GM21447 (cell line): Measurements from ENCODE around the gene NAT16.
"Not testable (repeated sequence)": the region's sequence is repeated elsewhere in the genome, so short reads cannot be mapped to it uniquely, and the experiment has no call there.

Source experiments
- ATAC-seq: cut with Tn5 transposase; IDR thresholded peaks from one replicate; pipeline ENCODE4 v1.9.1; 2021; ENCODE audit not compliant: unreplicated experiment

Gene NAT16

DNA sequence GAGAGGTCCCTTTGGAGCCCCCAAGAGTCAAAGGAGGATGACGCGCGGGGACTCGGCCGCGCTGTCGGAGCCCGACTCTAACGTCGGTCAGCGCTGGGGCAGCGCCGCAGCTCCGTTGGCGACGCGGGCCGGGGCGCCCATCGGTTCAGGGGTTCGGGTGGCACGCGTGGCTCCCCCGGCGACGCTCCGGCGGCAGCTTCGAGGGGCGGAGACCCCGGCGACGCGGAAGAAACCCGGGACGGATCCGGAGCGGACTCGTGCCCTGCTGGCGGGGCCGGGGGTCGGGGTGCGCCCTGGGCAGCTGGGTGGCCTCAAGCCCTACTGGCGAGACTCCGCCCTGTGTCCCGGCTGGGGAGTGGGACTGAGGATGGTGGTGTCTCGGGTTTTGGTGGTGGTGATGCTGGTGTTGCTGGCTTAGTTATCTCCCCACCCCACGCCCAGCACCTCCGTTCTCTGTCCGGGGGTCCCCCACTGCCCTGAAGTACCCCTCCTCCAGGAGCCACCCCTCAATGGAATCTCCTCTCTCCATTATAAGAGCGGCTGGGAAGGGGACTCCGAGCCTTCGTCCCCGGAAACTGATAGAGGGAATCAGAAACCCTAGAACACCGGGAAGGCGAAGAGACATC is at the start of gene NAT16:
Gene NAT16, minus strand, starts transcription at position 164 of the 626 bp plus-strand sequence. CDS start 5,486 bp downstream, outside the sequence.
- ATAC-seq = no peak

DNA sequence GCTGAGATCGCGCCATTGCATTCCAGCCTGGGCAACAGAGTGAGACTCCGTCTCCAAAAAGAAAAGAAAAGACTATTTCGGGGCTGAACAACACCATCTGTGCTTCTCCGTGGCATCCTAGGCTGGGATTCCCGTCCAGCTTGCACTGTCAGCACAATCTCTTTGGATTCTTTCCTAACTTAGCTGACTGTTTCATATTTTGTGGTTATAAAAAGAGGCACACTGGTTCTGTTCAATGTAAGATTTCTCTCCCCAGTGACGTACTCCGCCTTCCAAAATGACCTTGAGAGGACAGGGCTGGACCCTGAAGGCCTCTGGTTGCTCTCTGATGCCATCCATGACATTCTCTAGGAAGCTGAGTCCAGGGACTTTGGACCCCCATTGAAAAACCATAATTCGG is 46.6 kb upstream of the NAT16 start:
- ATAC-seq = no peak

DNA sequence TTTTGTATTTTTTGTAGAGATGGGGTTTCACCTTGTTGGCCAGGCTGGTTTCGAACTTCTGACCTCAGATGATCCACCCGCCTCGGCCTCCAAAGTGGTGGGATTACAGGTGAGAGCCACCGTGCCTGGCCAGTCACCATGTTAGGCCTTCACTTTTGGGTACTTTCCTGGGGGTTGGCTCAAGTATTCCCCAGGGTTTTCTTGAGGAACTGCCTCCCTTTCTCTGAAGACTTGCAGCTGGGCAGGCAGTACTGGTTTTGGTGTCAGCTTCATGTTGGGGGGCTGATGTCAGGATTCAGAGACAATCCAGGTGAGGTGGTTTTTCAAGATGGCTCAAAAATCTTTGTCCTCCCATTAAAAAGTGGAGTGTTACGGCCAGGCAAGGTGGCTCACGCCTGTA is 45.6 kb upstream of the NAT16 start:
- ATAC-seq = no peak

DNA sequence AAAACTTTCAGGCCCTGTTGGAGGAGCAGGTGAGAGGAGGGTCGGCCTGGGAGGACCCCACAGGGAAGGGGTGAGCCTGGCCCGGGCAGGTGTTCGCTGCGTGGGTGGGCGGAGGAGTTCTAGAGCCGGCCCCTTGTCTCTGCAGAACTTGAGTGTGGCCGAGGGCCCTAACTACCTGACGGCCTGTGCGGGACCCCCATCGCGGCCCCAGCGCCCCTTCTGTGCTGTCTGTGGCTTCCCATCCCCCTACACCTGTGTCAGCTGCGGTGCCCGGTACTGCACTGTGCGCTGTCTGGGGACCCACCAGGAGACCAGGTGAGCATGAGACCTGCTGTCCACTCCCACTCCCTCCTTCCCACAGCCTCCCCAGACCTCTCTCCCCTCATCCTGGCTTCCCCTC is 43.4 kb upstream of the NAT16 start:
- no peak for ATAC-seq

DNA sequence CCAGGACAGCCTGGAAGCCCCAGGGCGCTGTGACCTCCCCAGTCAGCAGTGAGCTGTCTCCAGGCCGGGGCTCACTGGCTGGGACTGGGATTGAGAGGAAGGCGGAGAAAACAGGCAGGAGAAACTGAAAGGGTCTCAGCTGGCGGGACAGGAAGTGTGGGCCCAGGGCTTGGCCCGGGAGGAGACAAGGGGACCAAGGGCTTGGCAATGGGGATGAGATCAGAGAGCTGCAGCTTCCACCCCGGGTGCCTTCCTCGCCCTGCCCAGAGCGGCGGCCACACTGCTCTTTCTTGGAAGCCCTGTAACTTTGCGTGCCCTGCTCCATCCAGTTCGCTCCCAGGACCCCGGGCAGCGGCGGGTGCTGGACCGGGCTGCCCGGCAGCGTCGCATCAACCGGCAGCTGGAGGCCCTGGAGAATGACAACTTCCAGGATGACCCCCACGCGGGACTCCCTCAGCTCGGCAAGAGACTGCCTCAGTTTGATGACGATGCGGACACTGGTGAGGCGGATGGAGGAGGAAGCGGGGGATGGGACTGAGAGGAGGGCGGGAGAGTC is 42.3 kb upstream of the NAT16 start:
- ATAC-seq = no peak

DNA sequence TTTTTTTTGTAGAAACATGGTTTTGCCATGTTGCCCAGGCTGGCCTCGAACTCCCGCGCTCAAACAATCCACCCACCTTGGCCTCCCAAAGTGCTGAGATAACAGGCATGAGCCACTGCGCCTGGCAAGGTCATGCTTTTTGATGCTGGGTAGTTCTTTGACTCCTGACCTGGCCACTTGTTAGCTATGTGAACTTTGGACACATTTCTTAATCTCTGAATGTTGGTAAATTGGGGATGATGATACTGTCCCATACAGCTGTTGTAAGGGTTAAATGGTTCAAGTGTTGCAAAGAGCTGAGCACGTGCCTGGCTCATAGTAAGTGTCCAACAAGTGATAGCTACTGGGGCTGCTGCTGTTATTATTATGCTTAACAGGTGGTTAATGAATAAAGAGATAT is 40.2 kb upstream of the NAT16 start:
- ATAC-seq = no peak

DNA sequence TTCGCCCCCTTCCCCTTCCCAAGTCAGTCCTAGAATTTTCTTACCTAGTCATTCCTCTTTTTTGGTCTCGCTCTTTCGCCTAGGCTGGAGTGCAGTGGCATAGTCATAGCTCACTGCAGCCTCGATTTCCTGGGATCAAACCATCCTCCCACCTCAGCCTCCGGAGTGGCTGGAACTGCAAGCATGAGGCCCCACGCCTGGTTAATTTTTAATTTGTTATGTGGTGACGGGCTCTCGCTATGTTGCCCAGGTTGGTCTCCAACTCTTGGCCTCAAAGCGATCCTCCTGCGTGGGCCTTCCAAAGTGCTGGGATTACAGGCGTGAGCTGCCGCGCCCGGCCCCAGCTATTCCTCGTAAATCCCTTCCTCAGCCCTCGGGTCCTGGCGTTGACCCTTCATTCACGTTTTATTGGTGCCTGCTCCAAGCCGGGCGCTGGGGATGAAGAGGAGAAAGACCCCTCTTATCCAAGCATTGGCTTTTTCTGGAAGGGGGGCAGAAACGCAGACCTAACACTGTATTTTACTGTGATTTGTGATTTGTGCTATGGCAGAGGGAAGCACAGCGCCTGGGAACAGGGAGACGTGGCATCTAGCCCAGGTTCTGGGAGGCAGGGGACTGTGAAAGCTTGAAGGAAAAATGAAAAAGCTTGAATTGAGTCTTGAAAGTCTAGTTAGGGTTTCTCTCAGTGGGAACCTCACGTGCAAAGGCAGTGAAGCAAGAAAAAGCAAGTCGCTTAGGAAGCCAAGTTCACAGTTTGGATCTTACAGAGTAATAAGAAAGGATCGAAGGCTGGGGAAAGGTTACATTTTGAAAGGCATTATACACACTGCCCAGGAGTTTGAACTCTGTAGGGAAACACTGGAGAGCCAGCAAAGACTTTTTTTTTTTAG is 38.4 kb upstream of the NAT16 start:
- peak; percentile 17 for ATAC-seq

DNA sequence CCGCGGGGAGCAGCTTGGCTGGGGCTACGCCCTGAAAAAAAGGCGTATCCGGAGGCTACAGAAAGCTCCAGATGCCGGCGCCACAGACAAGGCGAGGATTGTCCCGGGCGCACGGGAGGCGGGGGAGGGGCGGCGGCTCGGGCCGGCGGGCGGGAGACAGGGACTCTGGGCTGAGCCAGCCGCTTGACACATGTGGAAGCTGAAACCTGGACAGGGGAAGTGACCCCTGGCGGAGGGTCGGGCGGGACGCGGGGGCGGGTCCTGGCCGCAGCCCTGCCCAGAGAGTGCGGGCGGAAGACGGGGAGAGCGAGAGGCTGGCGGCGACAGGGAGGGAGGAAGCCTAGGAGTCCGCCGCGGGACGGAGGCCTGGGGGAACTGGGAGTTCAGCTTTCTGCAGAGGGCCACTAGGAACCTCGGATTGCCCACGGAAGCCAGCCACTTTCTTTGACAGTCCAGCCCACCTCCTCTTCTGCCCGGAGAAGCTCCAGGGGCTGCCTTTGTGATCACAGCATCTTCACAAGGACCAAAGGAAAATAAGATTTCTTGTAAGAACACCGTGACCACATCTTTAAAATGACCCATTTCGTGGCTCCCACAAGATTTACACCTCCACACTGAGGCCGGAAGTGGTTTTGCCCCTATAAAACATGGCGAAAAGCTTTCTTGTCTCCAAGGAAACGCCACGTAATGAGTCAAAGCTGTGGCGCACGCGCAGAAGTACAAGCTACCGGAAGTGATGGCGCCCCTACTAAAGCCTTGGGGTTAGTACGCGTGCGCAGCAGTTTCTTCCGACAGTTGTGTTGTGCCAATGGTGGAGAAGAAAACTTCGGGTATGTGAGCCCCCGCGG is 37.5 kb upstream of the NAT16 start, which contains the start of the genes PLOD3 and ZNHIT1:
Gene PLOD3, minus strand, starts transcription at position 194 of the 848 bp plus-strand sequence. CDS start 307 bp downstream, outside the sequence.
Gene ZNHIT1, plus strand, starts transcription at position 778 of the 848 bp plus-strand sequence. Its CDS starts 31 bp downstream, at position 809.
- peak; percentile 56 for ATAC-seq

DNA sequence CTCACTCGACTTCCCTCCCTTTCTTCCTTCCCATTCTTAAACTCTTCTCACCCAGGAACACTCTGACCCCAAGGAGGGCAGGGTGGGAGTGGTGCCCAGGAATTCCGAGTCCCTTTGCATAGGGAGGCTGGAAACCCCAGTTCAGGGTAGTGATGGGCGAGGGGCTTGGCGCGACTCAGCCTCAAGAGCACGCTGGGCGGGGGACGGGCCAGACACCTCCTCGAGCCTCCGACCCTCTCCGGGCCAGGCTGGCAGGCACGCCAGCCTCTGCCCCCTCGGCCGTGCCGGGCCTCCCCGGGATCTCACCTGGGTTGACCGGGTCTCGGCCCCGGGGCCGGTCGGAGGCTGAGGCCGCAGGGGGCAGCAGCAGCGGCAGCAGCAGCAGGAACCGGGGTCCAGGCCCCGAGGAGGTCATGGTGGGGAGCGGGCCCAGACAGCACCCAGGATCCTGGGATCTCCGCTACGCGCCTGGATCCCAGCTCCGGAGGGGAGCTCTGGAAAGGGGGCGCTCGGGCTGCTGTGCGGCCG is 36.8 kb upstream of the NAT16 start:
- peak; percentile 14 for ATAC-seq

DNA sequence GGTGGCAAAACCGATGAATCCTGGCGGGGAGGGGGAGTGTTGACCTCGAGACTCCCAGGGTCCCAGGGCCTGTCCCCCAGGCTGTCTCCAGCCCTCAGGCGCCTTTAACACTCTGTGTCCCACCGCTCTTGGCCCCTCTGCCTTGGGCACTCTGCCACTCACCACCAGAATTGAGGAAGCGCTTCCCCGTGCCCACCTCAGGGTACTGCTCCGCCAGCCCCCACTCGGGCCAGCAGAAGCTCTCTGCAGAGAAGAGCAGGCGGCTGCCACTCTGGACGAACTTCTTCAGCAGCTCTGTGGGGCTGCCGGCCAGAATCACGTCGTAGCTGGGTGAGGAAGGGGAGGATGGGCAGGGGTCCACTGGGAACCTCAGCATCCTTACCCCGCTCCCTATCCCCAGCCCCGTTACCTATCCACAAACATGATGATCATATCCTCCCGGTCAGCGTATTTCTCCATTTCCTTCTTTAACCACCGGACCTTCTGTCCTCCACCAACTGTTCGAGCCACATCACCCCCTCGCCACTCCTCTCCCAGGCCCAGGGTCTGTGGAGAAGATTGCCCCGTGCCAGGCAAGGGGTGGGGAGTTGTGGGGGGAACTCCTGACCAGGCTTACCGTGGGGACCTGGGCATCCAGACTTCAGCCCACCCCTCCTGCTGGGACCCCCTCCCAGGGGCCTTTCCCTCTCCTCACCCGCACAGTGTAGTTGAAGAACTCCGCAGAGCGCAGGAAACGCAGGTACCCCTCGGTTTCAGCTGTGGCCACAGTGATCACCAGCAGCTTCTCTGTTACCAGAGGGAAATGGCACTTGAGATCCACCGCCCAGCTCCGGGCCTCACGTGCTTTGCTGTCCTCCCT is 36.1 kb upstream of the NAT16 start:
- ATAC-seq = no peak

DNA sequence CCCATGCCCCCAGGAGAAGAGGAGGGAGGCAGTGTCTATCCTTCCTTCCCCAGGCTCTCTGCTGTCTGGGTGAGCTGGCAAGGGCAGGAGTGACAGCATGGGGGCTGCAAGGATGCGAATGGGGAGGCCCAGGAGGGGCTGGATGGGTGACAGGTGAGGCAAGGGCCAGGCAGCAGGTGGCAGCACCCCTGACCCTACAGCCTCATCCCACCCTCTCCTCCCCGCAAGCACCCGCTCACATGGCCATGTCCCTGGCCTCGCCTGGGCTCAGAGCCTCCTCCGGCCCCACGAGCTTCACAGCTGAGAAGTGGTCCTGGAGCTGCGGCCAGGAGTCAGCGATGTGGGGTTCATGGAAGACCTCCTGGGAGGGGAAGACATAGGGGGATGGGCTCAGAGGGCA is 31.9 kb upstream of the NAT16 start:
- ATAC-seq = no peak

DNA sequence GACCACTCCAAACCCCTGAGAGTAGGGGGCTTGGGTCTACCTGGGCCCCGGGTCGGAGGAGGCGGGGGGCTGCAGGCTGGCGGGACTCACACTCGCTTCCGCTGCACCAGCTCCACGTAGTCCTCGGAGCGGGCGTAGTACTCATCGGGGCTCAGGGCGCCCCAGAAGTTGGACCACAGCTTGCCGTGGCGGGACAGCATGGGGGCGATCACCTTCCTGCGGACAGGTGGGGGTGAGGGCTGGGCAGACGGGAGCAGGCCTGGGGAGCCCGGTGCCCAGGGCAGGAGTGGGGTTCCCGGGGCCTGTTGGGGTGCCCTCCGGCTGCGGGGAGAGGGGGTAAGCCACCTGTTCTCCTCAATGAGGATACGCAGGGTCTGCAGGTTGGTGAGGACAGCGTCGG is 31.4 kb upstream of the NAT16 start:
- no peak for ATAC-seq

DNA sequence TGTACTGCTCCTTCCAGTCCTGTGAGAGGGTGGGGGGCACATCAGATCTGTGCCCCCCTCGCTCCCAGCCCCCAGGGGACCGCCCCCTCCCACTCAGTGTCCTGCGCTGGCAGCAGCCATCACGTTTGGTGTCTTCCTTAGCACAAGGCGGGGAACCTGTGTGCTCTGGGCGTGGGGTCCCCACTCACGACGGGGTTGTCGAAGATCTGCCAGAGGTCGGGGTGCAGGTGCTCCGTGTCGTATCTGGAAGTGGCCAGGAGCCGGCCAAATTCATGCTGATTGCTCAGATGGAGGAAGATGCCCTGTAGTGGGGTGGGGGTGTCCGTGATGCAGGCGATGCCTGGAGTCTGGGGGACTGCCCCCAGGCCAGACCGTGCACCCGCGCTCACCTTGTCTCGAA is 30.1 kb upstream of the NAT16 start:
- no peak for ATAC-seq

DNA sequence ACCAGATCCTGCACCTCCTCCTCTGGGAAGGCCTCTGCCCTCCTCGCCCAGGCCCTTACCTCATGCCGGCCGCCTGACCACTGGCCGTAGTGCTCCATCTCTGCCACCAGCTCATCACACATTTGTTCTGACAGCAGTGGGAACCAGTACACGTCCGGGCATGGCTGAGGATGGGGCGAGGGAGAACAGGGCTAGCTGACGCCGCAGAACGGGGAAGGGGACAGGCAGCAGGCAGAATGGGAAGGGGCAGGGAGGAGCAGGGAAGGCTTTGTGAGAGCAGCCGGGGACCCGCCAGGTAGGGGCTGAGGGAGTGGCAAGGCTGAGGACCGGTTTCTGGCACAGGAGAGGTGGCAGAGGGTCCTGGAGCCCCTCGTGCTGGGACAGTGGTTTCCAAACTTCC is 28.7 kb upstream of the NAT16 start:
- ATAC-seq = no peak

DNA sequence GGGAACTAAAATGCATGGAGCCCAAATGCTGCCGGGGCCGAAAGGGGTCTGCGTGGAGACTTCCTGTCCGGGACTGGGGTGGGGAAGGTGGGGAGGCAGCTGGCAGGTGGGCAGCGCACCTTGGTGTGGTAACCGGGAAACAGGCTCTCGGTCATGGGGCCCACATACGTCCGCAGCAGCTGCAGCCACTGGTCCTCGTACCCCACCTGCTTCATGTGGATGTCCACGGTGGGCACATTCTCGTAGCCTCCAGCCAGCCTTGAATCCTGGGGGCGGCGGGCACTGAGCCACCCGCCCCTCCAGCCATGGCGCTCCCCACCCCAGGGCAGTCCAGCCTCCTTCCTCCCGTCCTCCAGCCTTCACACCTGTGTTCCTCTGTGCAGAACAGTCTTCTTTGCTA is 27.4 kb upstream of the NAT16 start:
- no peak for ATAC-seq

DNA sequence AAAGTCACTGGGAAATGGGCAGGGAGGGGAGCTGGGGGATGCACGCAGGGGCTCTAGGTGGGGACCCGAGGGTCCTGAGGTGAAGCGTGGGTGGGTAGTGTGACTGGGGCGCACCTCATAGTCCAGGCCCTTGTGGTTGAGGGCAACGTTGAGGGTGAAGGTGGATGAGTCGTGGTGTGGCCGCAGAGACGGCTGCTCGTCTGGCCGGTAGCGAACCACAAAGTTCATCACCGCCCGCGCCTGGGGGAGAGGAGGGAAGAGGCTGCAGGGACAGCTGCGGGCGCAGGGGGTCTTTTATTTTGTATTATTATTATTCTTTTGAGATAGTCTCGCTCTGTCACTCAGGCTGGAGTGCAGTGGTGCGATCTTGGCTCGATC is 26.6 kb upstream of the NAT16 start:
- no peak for ATAC-seq

DNA sequence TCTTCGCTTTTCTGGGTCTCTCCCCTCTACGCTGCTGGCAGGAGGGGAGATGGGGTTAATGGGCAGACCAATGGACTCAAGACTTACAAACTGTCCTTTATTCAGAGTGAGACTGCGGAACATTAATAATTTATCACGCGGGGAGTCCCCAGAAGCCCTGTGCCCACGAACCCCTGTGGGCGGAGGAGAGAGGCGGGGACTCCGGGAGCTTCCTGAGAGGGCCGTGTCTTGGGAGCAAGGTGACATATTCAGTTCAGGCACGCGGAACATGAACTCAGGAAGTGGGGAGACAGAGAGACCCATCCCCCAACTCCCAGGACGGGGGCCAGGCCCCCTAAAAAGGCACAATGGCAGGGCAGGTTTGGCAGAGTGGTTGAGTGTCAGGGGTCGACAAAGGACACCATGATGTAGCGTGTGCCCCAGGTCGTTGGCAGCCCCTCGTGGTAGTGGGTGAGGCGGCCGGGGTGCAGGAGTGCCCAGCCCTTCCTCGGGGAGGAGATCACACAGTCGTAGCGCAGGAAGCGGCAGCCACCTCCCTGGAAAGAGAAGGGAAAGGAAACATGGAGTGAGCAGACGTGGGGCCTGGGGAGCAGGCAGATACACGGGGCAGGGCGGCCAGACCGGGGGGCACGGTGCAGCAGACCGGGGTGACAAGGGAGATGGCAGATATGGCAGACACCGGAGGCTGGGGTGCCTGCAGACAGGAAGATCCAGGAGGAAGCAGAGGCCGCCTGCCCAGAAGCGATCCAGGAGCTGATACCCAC is 26.0 kb upstream of the NAT16 start:
- ATAC-seq = no peak

DNA sequence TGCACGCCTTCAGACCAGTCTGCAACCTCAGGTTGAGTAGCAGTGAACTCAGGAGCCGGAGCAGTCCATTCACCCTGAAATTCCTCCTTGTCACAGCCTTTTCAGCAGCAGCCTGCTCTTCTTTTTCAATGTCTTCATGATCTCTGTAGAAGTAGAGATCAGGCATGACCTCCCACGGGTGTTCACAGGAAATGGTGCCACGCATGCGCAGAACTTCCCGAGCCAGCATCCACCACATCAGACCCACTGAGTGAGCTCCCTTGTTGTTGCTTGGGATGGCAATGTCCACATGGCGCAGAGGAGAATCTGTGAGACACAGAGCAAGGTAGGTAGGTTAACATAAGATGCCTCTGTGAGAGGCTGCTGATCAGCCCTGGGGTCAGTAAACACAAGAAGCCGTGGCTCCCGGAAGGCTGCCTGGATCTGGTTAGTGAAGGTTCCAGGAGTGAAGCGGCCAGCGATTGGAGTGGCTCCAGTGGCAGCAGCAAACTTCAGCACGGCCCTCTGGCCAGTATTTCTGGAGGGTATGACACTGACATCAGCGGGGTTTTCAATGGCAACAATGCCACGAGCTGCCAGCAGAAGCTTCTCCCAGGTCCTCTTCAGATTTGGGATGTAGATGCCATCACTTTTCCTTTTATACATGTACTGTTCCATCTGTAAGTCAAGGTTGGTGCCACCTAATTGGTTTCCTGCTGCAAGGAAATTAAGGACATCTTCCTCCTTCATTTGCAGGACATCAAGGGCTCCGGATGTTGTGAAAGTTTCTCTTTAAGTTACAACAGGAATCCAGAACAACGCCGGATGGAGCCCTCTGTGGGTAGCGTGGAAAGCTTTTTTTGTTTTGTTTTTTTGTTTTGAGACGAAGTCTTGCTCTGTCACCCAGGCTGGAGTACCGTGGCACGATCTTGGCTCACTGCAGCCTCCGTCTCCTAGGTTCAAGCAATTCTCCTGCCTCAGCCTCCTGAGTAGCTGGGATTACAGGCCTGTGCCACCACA is 23.9 kb upstream of the NAT16 start:
- ATAC-seq = not testable (repeated sequence)
